GM12873 (cell line): Measurements from ENCODE around the gene RPL37A.

ENCODE experiments used
- TF ChIP-seq, protein P1 (sequence below): IDR thresholded peaks from 2 replicates; pipeline ENCODE4 v1.5.1; 2012; ENCODE audit warnings: low read depth, mild to moderate bottlenecking, moderate library complexity, low read length, control low read depth; ENCODE audit not compliant: insufficient read depth; ENCODE audit errors: missing control alignments

The RPL37A gene

DNA sequence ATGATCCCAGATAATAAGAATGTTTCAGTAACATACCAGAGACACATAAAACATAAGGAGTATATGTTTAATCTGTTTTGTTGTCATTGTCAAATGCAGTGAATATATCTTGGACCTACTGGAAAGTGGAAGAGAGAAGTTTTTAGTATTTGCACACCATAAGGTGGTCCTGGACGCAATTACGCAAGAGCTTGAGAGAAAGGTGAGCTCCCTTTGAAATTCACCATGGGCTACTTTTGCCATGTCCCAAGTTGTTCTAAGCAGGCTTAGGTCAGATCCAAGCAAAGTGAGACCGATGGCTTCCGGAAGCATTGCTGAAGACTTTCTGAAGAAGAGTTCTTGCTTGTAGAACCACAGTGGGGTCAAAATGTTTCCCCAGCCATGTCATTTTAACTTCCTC, 30.8 kb upstream of the RPL37A start:
- TF ChIP-seq, protein P1, sequence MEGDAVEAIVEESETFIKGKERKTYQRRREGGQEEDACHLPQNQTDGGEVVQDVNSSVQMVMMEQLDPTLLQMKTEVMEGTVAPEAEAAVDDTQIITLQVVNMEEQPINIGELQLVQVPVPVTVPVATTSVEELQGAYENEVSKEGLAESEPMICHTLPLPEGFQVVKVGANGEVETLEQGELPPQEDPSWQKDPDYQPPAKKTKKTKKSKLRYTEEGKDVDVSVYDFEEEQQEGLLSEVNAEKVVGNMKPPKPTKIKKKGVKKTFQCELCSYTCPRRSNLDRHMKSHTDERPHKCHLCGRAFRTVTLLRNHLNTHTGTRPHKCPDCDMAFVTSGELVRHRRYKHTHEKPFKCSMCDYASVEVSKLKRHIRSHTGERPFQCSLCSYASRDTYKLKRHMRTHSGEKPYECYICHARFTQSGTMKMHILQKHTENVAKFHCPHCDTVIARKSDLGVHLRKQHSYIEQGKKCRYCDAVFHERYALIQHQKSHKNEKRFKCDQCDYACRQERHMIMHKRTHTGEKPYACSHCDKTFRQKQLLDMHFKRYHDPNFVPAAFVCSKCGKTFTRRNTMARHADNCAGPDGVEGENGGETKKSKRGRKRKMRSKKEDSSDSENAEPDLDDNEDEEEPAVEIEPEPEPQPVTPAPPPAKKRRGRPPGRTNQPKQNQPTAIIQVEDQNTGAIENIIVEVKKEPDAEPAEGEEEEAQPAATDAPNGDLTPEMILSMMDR = no peak

DNA sequence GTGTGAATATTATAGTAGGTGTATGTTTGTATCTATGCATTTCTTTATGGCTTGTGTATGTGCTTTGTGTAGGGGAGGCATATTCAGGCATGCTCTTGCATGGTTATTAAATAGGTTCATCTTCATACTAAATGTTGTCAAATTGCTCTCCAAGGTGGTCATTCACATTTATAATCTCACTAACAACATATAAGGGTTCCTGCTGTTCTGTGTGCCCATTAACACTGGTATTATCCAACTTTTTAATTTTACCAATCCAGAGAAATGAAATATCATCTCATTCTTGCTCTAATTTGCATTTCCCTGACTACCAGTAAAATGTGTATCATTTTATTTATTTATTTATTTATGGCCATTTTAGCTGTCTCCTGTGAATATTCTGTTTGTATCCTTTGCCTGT, 29.0 kb upstream of the RPL37A start:
- TF ChIP-seq, protein P1 = no peak

DNA sequence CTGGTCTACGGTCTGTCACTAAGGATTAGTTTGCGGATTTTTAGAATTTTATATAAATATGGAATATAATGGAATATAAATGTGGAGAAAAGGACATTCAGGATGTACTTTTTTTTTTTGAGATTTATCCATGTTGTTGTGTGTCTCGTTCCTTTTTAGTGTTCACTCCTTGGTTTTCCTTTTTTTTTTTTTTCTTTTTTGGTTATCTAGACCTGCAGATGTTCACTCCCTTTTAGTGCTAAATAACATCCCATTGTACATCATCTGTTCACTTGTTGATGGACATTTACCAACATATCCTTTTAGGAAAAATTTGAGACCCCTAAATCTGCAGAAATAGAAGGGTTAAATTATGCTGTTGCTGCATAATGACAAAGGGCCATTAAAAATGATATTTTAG, 25.5 kb upstream of the RPL37A start:
- TF ChIP-seq, protein P1 = no peak

DNA sequence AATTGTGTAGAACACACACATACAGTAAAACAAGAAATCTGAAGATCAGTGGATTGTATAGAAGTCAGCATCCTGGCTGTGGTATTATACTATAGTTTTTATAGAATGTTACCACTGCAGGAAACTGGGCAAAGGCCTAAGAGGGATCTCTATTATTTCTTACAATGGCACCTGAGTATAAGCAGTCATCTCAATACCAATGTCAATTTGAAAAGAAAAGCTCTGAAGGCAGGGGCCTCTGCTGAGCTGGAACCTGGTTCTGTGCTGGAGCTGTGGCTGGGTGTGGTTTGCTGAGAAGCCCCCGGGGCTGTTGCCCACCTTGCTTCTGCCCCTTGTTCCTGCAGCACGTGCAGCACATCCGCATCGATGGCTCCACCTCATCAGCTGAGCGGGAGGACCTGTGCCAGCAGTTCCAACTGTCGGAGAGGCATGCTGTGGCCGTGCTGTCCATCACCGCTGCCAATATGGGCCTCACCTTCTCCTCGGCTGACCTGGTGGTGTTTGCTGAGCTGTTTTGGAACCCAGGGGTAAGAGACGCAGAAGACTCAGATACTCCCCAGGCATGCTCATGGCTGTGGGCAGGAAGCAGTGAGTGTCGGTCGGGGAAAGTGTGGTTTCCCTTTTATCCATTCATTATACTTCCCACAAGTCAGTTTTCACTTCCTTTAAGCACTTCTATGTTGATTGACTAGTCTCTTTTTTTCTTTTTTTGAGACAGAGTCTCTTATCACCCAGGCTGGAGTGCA, 23.5 kb upstream of the RPL37A start:
- TF ChIP-seq, protein P1 = no peak

DNA sequence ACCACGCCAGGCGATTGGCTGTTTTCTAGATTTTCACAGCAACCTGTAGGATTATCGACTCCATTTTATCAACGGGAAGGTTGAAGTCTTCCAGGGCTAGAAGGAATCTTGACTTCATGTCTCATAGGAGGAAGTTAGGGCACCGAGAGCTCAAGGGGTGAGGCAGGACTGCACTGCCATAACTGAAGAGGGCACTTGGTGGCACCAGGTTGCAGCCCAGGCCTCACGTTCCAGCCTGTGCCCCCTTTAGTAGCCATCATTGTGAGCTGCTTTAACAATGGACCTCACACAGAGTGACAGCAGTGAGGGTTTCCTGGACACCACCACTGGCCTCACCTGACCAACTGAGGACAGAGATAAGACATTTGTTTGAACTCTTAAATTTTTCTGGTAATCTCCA, 22.9 kb upstream of the RPL37A start:
- TF ChIP-seq, protein P1 = no peak

DNA sequence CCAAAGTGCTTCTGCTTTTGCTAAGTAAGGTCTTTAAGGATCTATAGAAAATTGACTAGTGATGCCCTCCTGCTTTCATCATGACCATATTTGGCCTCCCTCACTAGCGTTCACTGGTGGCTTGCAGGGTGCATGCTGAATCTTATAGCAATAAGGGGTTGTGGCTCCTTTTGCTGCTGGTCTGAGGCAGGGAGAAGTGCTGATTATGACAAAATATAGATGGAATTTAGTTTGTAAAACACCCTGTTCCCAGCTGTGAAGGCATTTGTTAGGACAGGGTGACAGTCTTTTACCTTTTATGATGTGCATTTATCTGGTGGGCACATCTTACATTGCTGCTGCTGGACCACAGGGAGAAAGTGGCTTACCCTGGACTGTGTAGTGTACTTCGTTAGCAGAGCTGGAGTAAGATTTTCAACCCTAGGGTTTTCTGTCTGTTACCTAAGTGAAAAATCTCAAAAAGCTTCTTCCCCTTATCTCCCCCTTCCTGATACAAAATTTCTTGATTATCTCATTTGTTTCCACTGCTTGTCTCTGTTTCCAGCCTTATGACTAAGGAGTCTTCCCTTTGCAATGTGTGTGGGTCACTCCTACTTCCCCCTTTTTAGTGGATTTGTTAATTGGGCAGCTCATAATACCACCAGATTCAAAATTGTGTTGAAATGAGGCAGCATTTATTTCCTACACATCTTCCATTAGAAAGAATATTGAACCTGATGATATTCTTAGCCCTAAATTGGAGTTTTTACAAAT, 21.2 kb upstream of the RPL37A start:
- TF ChIP-seq, protein P1 = no peak

DNA sequence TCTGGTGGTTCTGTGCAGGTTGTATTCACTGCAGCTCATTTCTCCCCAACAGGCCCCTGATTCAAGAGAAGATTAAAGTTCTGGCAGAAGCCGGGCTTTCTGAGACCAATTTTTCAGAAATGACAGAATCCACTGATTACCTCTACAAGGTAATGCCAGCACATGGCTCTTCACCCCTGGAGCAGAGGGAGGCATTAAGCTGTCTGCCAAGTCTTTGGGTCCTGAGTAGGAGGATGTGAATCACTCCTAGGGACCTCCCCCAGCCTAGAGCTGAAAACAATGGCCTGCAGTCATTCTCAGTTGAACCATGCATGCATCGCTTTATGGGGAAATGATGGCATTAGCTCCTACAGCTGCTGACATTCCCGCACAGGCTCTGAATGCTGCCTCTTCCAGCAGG, 20.5 kb upstream of the RPL37A start:
- TF ChIP-seq, protein P1 = no peak
